HG03378 (cell line): ENCODE results near the gene CNN1.

Experiments used
- ATAC-seq: cut with Tn5 transposase; IDR thresholded peaks from one replicate; pipeline ENCODE4 v1.9.1; 2021; ENCODE audit warnings: mild to moderate bottlenecking, moderate library complexity; ENCODE audit not compliant: unreplicated experiment

CNN1 gene

DNA sequence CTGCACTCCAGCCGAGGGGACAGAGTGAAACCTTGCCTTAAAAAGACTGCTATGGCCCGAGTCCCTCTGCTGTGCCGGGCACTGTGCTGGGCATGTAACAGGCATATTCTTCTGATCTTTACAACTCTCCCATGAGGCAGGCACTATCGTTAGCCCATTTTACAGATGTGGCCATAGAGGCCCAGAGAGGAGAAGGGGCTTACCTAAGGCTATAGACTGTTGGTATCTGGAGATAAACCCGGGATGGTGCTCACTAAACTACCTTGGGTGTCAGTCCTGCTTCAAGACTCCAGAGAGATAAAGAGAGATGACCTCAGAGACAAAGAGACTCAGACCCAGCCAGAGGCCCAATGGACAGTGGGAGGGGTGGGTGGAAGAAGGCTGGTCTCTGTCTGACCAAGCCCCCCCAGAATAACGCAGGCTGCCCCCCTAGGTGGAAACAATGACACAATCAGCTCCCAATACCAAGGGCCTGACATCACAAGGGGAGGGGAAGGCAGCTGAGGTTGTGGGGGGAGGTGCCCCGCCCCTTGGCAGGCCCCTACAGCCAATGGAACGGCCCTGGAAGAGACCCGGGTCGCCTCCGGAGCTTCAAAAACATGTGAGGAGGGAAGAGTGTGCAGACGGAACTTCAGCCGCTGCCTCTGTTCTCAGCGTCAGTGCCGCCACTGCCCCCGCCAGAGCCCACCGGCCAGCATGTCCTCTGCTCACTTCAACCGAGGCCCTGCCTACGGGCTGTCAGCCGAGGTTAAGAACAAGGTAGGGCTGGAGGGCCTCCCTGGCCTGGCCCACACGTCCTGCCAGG is at the start of gene CNN1:
Gene CNN1 (plus strand): TSS at position 620 of the 805 bp plus-strand sequence. CDS start 77 bp downstream, at position 697.
- ATAC-seq = no peak

DNA sequence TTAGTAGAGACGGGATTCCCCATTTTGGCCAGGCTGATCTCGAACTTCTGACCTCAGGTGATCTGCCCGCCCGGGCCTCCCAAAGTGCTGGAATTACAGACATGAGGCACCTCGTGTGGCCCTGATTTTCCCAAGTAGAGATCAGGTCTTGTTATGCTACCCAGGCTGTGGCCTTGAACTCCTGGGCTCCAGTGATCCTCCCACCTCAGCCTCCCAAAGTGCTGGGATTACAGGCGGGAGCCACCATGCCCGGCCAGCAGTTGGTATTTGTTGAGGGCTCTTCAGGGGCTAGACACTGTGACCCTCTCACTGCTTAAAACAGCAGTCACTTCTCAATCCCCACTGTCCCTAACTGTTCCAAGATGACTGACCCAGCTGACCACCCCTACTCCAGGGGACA is 49.3 kb upstream of the CNN1 start:
- no peak for ATAC-seq

DNA sequence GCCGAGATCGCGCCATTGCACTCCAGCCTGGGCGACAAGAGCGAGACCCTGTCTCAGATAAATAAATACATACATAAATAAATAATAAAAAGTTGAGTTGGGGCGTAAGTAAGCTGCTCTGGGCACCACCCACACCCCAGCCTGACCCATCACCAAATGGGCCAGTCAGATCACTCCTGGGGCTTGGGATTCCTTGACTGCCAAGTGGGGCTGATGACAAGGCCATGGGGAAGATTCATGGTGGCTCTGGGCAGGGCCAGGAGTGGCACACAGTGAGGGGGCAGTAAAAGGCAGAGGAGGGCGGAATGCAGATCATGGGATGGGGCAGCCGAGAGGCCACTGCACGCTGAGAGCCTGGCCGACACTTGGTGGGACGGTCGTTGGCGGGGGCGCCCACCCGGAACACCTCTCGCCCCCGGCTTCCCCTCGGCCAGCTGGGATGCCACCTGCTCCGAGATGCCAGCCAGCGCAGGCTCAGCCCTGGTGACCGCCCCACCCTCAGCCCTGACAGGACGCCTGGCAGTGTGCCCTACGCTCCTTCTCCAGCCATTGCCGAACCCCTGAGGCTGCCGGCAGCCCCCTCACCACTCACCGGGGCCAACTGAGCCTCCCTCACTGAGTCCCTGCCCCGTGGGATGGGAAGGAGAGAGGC is 43.9 kb upstream of the CNN1 start:
- no peak for ATAC-seq

DNA sequence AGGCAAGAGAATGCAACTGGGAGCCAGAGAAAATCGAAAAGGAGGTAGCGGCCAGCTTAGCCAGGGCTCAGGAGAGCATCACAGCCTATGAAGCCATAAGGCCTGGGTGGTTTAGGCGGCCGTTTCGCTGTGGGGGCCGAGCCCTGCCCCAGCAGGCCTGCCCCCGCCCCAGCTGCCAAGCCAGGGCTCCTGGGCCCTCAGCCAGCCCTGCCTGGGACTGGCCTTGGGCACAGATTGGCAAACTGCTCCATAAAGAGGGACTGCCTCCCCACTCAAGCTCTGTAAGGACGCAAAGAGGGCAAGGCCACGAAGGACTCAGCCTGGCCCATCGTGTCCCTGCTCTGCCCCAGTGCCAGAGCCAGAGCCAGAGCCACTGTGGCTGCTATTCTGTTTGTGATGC is 43.2 kb upstream of the CNN1 start:
- no peak for ATAC-seq

DNA sequence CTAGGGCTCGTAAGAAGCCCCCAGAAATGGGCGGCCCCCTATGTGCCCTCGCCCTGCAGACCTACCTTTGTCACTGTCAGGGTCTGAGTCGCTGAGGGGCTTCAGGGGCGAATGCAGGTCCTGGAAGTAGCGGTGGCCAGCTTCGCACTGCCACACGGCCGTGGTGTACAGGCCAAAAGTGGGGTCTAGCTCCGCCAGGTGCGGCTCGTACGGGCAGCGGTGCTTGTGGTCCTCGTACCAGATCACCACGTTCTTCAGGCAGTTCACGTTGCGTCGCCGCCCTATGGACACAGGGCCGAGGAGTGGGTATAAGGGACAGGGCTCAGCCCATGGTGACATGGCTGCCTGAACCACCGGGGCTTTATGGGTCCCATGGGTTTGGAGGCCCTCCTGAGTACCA is 42.8 kb upstream of the CNN1 start:
- ATAC-seq = no peak

DNA sequence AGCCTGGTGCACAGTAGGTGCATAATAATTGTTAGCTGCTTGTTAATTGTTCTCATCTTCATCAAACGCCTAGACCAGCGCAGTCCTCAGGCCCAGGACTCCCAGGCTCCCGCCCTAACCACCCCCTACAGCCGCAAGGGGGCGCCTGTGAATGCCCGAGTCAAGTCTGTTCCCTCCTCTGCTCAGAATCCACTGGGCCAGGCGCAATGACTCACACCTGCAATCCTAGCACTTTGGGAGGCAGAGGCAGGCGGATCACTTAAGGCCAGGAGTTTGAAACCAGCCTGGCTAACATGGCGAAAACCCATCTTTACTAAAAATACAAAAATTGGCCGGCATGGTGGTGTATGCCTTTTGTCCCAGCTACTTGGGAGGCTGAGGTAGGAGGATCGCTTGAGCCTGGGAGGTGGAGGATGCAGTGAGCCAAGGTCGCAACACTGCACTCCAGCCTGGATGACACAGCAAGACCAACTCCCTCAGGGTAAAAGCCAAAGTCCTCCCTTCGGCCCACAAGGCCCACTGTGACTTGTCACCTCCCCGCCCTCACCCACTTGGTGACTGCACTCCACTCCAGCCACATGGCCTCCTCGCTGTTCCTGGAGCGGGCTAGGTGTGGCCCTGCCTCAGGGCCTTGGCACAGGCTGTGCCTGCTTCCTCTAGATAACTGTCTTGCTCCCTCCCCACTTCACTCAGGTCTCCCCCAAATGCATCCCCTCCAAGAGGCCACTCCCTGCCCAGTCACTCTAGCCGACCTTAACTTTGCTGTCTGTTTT is 42.1 kb upstream of the CNN1 start:
- ATAC-seq = no peak

DNA sequence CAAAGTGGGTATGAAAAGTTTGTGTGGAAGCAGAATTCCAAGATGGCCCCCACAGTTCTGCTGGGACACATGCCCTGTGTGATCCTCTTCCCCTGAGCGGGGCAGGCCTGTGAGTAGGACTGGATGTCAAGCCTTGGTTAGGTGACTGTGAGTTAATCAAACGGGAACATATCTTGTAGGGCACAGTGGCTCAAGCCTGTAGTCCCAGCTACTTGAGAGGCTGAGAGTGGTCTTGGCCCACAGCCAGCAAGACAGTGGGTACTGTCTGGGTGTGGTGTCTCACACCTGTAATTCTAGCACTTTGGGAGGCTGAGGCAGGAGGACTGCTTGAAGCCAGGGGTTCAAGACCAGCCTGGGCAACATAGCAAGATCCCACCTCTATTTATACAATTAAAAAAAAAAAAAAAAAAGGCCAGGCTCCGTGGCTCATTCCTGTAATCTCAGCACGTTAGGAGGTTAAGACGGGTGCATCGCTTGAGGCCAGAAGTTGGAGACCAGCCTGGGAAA is 39.4 kb upstream of the CNN1 start:
- no peak for ATAC-seq

DNA sequence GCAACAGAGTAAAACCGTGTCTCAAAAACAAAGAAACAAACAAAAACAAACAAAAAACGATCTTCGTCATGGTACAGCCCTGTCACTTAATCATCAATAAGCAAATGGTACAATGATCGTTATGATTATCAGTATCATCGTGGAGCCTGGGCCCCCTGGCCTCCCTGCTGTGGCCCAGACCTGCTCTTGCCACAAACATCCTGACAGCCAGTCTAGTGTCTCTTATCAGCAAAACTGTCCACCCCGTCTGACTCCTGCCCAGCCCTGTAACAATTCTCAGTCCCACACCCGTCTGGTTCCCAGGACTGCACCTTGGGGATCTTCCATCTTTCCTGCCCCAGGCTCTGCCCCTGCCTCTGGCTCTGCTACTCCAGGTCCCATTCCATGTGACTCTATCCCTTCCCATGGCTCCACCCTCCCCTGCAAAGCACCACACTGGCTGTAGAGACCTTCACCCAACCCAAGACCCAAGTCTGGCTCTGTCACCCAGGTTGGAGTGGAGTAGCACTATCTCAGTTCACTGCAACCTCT is 38.7 kb upstream of the CNN1 start:
- no peak for ATAC-seq

DNA sequence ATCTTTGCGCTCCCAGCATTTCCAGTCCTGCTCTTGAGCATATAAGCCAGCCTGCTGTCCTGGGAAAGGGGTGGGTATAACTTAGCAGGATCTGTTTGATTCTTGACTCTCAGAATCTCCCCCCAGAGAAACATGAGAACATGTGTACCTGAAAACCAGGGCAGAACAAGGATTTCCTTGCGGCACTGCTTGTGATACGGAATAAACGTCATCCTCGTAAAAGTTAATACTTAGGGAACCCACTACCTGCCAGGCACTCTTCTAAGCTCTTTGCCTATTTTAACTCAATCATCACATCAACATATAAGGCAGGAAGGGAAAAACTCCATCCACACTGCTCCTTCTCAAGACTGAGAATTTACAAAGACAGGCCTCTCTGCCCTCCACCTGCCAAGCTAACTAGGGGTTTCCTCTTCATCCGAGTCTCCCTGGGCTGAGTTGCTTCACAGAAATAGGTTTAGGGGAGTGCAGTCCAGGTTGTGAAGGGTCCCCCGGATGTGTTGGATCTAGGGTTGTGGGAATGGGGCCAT is 34.1 kb upstream of the CNN1 start:
- ATAC-seq = no peak

DNA sequence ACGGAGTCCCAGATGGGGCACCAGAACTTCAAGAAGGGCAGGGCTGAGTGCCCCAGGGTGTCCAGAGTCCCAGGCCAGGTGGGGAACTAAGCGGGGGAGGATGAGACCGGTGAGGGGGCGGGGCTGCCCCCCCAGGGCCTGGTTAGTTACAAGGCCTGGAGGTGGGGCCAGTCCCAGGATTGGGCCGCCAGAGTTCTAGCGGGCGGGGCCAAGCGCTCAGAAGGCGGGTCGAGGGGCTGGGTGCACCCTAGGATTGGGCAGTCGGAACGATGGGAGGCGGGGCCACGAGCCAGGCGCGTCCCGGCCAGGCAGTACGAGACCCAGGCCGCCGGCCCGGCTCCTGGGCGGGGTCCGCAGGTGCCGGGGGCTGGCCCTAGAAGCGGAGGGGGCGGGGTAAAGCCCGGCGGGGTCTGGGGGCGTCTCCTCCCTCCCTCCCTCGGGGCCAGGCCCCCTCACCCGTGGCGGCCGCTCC is 33.6 kb upstream of the CNN1 start:
- ATAC-seq = peak; percentile 75

DNA sequence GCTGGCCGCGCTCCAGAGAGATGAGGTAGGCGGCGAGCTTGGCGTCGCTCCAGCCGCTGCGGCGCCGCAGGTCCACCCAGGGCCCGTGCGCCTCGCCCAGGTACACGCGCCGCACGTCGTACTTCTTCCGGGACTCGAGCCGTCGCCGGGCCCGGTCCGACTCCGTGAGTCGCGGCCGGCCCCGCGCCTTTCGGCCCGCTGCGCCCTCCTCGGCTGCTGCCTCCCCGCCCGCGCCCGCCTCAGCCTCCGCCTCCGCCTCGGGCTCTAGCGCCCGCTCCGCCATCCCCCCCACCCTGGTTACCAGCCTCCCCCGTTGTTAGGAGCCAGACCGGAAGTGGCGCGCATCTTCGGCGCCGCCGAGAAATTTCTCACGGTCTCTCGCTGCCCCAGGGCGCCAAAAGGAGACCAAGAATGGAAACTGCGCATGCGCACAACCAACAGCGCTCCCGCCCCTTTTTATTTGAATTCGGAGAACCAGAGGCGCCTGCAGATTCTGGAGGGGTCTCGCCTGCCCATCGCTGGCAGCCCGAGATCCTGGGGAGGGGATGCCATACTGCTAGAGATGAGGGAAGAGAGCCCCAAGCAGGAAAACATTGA is 33.0 kb upstream of the CNN1 start, which contains the start of gene ZNF653:
Gene ZNF653 (minus strand): TSS at position 336 of the 597 bp plus-strand sequence. CDS start 53 bp downstream, at position 283.
- ATAC-seq = peak; percentile 45

DNA sequence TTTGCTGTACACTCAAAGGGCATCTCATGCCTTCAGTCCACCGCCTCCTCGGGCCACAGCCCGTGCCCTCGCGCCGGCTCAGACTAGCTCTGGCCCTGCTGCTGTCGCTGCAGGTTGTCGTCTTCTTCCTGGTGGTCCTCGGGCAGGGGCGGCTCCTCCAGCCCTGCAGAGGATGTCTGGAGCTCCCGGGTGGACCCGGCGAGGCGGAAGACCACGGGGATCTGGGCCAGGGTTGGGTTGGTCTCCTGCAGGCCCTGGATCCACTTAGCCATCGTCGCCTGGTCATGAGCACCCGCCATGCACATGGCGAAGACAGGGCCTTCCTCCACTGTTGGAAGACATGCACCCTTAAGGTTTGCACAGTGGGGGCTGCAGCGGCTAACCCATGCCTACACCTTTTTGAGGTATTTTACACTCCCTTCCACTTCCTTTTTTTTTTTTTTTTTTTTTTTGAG is 32.5 kb upstream of the CNN1 start:
- peak; percentile 22 for ATAC-seq

DNA sequence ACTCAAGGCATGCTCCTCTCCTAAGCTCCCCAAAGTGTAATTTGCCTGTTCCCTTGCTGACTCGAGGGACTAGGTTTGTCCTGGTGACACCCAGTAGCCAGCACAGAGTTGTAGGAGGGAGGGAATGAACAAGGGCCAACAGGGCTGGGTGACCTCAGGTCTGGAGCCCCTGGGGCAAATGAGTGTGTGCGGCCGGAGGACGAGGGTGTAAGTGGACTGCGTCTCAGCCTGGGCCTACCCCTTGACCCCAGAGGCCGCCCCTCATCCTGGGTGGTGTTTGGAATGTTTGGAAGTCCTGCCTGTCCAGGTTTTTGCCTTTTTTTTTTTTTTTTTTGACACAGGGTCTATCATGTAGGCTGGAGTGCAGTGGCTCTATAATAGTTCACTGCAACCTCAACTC is 31.7 kb upstream of the CNN1 start:
- no peak for ATAC-seq

DNA sequence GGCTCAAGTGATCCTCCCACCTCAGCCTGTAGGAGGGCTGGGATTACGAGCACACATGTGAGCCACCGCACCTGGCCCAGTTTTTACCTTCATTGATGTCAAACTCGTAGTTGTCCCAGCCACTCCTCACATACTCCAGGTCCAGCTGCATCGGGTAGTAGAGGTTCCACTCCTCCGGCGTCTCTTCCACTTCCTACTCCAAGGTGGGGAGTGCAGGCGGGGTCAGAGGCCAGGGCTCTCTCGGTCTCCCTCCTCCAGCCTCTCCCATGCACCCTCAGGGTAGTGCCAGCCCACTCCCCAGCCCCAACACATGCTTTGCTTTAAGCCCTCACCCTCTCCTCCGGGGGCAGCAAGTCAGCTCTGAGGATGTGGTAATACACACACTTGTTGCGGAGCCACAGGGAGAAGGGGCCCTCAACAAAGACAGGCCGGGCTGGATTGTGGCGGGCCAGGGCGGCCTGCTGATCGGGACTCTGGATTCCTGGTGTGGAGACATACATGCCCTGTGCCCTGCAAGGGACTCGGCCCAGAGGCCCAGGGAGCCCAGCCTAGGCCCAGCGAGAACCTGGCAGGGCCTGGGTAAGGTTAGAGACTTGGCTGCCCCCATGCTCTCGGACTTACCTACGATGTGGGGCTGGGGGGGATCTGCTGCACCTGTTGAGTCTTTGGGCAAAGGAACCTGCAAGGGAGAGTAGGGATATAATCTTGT is 31.1 kb upstream of the CNN1 start:
- no peak for ATAC-seq

DNA sequence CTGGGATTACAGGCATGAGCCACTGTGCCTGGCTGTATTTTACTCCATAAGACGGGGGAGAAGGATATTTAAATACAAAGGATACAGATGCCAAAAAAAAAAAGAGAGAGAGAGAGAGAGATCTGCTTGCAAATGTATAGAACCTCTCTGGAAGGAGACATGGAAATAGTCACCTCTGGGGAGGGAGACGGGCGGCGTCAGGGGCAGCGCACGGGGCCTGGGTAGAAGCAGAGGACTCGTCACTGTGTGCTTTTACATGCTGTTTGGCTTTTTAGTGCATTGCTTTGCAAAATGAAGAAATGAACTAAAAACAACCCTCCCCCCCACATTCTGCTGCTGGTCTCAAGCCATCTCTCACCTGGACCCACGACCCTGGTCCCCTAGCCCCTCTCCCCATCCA is 28.2 kb upstream of the CNN1 start:
- ATAC-seq = no peak

DNA sequence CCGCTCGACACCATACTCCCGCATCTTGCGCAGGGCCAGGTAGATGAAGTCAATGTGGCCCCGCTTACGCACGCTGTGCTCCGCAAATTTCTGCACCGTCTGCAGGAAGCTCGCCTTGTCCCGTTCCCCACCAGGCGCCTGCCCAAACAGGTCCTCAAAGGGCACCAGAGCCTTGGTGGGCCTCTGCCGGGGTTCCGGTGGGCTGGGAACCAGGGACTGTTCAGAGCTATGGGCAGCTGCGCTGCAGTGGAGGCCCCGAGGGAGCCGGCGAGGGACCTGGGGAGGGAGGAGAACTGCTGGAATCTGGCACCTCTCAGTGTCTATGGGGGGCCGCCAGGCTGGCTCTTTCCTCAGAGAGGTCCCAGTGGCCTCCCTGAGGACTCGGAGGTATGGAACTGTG is 24.7 kb upstream of the CNN1 start:
- ATAC-seq = no peak

DNA sequence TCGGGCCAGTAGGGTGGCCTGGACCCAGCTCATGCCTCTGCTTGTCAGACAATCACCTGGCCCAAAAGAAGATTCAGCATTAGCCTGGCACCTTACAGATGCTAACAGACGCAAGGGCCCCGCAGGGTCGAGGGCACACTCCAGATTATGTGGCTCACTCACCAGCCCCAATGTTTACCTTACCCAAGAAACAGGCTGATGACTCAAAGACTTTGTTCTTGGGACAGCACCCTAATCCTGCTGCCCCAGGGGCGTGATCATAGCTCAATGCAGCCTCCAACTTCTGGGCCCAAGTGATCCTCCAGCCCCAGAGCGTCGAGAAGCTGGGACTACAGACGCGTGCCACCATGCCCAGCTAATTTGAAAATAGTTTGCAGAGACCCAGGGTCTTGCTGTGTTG is 19.5 kb upstream of the CNN1 start:
- no peak for ATAC-seq

DNA sequence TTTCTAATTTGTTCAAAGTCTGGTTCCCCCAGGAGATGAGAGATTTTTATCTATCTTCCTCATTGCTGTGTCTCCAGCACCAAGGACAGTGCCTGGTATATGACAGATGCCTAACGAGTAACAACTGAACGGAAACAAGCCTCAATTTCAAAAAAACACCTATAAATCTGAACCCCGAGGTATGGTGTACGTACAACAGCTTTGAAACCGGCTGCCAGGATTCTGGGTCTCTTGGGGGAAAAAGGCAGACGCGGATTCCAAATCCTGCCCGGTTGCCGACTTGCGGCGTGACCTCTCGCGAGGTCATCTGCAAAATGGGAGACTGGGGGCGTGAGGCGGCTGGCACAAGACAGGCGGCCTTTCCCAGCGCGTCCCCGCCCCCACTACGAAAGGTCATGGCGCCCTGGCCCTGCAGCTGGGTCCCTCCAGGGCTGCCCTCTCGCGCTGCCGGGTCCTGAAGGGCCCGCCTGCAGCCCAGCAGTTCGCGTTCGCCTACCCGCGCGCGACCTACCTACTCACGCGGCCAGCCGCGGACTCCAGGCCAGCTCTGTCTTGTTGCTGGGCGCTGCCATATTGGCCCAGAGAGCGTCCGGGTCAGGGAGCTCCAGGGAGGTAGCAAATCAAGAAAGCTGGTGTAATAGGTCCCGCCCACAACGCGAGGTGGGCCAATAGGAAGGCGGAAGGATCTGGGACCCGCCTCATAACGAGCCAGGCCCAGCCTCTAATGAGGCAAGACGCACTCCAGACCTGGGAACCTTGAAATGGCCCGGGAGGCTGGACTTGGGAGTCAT is 9.9 kb upstream of the CNN1 start, which contains the start of gene ECSIT:
Gene ECSIT (minus strand): TSS at position 584 of the 791 bp plus-strand sequence. CDS start 9,964 bp downstream, outside the sequence.
- peak; percentile 86 for ATAC-seq

DNA sequence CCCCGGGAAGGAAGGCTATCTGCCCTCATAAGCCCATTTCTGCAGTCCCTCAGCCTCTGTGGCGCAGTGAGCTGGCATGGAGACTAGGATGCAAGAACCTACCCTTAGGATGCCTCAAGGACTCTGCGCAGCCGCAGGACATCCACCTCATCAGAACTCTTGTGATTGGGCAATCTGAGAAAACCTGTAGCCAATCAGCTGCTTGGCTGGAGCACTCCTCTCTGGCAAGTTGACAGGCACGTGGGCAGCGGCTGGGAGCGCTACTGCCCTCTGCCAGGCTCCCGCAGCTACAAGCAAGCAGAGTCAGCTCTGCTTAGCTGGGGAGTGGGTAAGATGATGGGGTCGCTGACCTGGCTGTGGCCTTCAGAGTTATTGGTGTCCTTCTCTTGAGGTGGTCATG is 8.2 kb upstream of the CNN1 start:
- no peak for ATAC-seq
